ENCODE results near the gene ZNF280A. TPM values are rescaled to one million over a fixed set of nuclear protein-coding genes. Genes with fewer than 3 reads are reported as not detected.

ZNF280A gene
- total and polyA plus RNA-seq, 7 donors: not detected

GRCh38 chr22:22554587-22555284 is 34.7 kb upstream of the ZNF280A start:
- DNase-seq: no peak
- H3K27me3 ChIP-seq (ENCODE audit: insufficient read depth in 3 of 3, low read length in 2 of 3): no peaks in the 10 kb centered on the region
- no peak for TF ChIP-seq CTCF (IDR thresholded peaks at IDR 0.05)
- no peak overlapping the region for H3K27ac ChIP-seq
- no peaks in the 10 kb centered on the region for H3K36me3 ChIP-seq (ENCODE audit: insufficient read depth in 1 of 2, low read depth in 1 of 2)
- 72 to 83% (median 81%) methylated on average over 4 of the region's 4 CpGs for WGBS, 3 donors
- no peak overlapping the region for H3K4me3 ChIP-seq
- intact Hi-C loops (cut with DNase I): no loop called here
- H3K9me3 ChIP-seq: no peaks in the 10 kb centered on the region
- no peak for ATAC-seq
- H3K4me1 ChIP-seq: no peaks in the 10 kb centered on the region

- Histone ChIP-seq H3K9me3 (no peaks in the 10 kb centered on the region), H3K36me3 (ENCODE audit: insufficient read depth in 1 of 2, low read depth in 1 of 2) (no peaks in the 10 kb centered on the region), H3K27me3 (ENCODE audit: insufficient read depth in 3 of 3, low read length in 2 of 3) (no peaks in the 10 kb centered on the region), H3K4me1 (no peaks in the 10 kb centered on the region), H3K4me3 (no peak overlapping the region), H3K27ac (no peak overlapping the region)
- DNase-seq (no peak), ATAC-seq (no peak)
- WGBS, 3 donors: 60 to 68% (median 66%) methylated on average over 8 of the region's 8 CpGs
- no peak for TF ChIP-seq CTCF (IDR thresholded peaks at IDR 0.05)
- intact Hi-C loops (cut with DNase I): no loop called here
These were observed 33.9 kb upstream of the ZNF280A start for GRCh38 chr22:22553735-22554586.

GRCh38 chr22:22553141-22553540 is 33.1 kb upstream of the ZNF280A start:
- no peaks in the 10 kb centered on the region for H3K4me1 ChIP-seq
- no peak for ATAC-seq
- H3K4me3 ChIP-seq: no peak overlapping the region
- WGBS, 3 donors: 83 to 98% (median 91%) methylated on average over 1 of the region's 1 CpG
- DNase-seq: no peak
- no peak for TF ChIP-seq CTCF (IDR thresholded peaks at IDR 0.05)
- H3K36me3 ChIP-seq (ENCODE audit: insufficient read depth in 1 of 2, low read depth in 1 of 2): no peaks in the 10 kb centered on the region
- H3K27me3 ChIP-seq (ENCODE audit: insufficient read depth in 3 of 3, low read length in 2 of 3): no peaks in the 10 kb centered on the region
- intact Hi-C loops (cut with DNase I): no loop called here
- no peak overlapping the region for H3K27ac ChIP-seq
- H3K9me3 ChIP-seq: no peaks in the 10 kb centered on the region

- Histone ChIP-seq H3K4me3 (no peak overlapping the region), H3K27me3 (ENCODE audit: insufficient read depth in 3 of 3, low read length in 2 of 3) (no peaks in the 10 kb centered on the region), H3K36me3 (ENCODE audit: insufficient read depth in 1 of 2, low read depth in 1 of 2) (no peaks in the 10 kb centered on the region), H3K27ac (no peak overlapping the region), H3K4me1 (no peaks in the 10 kb centered on the region), H3K9me3 (no peaks in the 10 kb centered on the region)
- intact Hi-C loops (cut with DNase I): no loop called here
- no peak for TF ChIP-seq CTCF (IDR thresholded peaks at IDR 0.05)
- WGBS, 3 donors: 43 to 48% (median 45%) methylated on average over 4 of the region's 4 CpGs
- ATAC-seq (no peak), DNase-seq (no peak)
These were observed 32.6 kb upstream of the ZNF280A start for GRCh38 chr22:22552630-22553029.

All from psoas muscle (tissue), 8 donors.